Fibroblast of lung (primary cell): ENCODE data around the gene SP4.

Experiments
- CTCF ChIP-seq, 2 donors: IDR thresholded peaks in 1 of 2; conservative IDR thresholded peaks in 1 of 2; 1 replicate in 1 of 2; 2 replicates in 1 of 2; pipeline ENCODE4 v1.5.1; 2011 to 2012; ENCODE audit warnings: low read length in 2 of 2, control low read depth in 1 of 2, inconsistent platforms in 1 of 2, low read depth in 1 of 2, mild to moderate bottlenecking in 1 of 2
- EZH2 ChIP-seq: IDR thresholded peaks from 2 replicates; pipeline ENCODE4 v1.5.1; 2012; ENCODE audit warnings: low read length, control low read depth, mild to moderate bottlenecking; ENCODE audit errors: missing control alignments

GRCh38 chr7:21548491-21548890, 120.6 kb downstream of the SP4 start:
- TF ChIP-seq CTCF (conservative IDR thresholded peaks at IDR 0.05 in 1 of 2, IDR thresholded peaks at IDR 0.05 in 1 of 2; ENCODE audit: low read depth in 1 of 2, low read length in 2 of 2) (no peak), EZH2 (no peak)
